Measurements from ENCODE around the gene MYO1H. TPM values are rescaled to one million over a fixed set of nuclear protein-coding genes. Genes with fewer than 3 reads are reported as not detected.
"Not testable (repeated sequence)": the region's sequence is repeated elsewhere in the genome, so short reads cannot be mapped to it uniquely, and the experiment has no call there.

Gene MYO1H, protein sequence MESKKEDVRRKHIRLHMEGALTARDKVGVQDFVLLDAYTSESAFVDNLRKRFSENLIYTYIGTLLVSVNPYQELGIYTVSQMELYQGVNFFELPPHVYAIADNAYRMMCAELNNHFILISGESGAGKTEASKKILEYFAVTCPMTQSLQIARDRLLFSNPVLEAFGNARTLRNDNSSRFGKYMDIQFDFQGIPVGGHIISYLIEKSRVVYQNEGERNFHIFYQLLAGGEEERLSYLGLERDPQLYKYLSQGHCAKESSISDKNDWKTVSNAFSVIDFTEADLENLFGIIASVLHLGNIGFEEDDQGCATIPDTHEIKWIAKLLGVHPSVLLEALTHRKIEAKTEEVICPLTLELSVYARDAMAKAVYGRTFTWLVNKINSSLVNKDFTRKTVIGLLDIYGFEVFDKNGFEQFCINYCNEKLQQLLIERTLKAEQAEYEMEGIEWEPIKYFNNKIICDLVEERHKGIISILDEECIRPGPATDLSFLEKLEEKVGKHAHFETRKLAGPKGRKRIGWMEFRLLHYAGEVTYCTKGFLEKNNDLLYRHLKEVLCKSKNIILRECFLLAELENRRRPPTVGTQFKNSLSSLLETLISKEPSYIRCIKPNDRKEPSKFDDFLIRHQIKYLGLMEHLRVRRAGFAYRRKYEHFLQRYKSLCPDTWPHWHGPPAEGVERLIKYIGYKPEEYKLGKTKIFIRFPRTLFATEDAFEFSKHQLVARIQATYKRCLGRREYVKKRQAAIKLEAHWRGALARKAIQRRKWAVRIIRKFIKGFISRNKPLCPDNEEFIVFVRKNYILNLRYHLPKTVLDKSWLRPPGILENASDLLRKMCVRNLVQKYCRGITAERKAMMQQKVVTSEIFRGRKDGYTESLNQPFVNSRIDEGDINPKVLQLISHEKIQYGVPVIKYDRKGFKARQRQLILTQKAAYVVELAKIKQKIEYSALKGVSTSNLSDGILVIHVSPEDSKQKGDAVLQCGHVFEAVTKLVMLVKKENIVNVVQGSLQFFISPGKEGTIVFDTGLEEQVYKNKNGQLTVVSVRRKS
- total RNA-seq: not detected in 2 replicates

DNA sequence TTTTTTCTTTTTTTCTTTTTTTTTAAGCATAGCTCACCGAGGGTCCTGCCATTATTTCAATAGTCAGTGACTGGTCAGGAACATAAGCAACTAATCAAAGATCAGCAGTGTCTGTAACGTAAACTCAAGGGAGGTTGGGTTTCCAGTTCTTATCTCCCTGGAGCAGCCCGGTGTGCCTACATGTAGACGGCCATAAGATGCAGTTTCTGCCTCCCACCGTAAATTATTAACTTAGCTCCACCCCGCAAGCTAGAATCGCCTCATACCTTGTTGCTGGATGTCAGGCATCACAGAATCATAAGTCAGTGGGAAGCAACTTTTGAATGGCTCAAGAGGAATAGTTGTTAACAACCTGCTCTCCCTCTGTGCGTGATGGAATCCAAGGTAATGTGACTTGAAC lies at the start of gene MYO1H:
Gene MYO1H (plus strand): TSS at position 312 of the 400 bp plus-strand sequence. CDS start 61 bp downstream, at position 373.
- intact Hi-C loops (cut with micrococcal nuclease): loop anchor here (5.0 kb wide), 1 partner anchor 40 kb away; no protein-coding TSS in a partner anchor

DNA sequence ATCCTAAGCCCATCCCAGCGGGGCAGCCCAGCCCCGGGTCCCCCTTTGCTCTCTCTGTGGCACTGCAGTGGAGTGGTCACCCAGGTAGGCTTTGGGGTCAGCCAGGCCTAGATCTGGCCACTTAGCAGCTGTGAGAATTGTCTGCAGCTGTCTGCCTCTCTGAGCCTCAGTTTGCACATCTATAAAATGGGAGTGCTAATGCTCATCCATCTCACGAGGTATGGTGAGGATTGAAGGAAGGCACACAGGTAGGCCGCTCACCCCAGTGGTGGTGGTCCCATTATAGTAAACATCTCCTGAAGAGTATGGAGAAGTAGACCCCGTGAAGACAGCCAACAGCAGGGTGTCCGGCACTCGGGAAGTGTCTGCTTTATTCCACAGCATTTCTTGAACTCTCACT lies 47.9 kb upstream of the MYO1H start:
- intact Hi-C loops (cut with micrococcal nuclease): no loop called here

DNA sequence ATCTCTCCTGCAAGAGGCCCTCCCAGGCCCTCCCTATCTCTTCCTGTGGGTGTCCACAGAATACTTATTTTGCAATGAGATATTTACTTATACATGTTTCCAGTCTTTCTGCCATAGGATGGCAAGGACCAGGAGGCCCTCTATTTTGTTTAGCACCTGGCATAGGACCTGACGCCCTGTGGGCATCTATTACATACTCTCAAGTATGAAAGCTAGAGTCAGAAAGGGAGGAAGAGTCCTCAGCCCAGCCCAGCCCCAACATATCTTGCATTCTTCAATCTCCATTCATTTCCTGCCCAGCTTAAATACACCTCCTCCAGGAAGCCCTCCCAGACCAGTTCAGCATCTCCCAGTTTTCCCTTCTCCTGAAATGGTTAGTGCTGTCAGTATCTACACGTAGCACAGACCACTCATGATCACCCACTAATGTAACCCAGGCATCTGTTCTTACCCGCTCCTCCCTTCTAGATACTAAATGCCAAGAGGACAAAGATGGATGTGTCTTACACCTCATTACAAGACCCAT lies 46.0 kb upstream of the MYO1H start:
- intact Hi-C loops (cut with micrococcal nuclease): no loop called here

DNA sequence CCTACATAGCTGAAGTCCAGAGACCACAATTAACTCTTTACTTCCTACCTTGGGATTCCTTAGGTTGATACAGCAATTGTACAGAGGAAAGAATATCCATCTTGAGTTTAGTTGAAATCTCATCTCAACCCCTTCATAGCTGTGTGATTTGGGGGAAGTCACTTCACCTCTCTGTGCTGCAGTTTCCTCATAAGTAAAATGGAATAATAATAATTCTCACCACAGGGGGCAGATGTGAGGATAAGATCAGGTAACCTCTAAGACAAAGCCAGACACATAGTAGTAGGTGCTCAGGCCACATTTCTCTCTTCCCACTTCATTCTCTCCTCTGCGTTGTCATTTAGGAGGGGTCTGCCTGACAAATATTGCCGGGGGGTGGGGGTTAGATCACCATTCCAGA lies 45.3 kb upstream of the MYO1H start:
- intact Hi-C loops (cut with micrococcal nuclease): no loop called here

DNA sequence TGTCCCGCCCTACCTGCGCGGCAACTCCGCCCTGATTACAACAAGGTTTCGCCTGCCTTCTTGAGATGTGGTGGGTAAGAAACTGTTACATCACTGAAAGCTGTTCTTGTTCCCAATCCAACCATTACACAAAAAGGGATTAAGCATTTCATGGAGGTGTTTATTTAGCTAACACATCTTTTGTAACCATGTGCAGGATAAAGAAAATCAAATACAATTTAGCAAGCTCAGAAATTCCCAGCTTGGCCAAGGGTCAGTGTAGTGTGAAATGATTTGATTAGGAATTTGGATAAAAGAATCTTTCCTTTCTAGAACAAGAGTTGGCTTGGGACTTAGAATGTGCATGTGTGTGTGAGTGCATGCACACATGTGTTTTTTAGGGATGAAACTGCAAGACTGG lies 44.9 kb upstream of the MYO1H start:
- intact Hi-C loops (cut with micrococcal nuclease): no loop called here

- intact Hi-C loops (cut with micrococcal nuclease): no loop called here
These were observed 43.2 kb upstream of the MYO1H start for GRCh38 chr12:109304485-109304884.

DNA sequence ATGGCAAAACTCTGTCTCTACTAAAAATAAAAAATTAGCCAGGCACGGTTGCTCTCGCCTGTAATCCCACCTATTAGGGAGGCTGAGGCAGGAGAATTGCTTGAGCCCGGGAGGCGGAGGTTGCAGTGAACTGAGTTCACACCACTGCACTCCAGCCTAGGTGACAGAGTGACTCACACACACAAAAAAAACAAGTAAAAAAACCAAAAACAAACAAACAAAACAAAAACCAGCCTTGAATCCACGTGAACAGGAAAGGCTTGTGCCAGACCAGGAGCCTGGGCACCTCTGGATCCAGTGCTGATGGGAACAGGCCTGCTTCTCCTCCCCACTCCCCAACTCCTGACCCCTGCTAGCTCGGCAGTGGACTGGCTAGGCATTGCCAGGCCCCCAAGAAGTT lies 42.2 kb upstream of the MYO1H start:
- intact Hi-C loops (cut with micrococcal nuclease): no loop called here

DNA sequence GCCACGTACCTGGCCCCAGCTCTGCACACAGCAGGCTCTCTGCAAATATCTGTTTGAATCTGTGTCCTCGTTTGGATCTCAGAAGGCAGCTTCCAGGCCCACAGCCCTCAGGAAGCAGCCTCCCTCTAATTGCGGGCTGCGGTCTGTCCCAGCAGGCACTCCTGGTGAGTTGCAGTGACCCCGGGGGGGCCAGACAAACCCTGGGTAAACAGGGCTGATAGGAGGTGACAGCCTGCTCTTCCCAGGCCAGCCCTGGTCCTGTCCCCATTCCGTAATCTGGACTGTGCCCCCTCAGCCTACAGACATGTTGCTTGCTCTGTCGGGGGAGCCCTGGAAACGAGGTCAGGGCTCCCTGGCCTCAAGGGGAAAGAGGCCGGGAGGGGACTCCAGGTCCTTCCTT lies 40.6 kb upstream of the MYO1H start:
- intact Hi-C loops (cut with micrococcal nuclease): no loop called here

DNA sequence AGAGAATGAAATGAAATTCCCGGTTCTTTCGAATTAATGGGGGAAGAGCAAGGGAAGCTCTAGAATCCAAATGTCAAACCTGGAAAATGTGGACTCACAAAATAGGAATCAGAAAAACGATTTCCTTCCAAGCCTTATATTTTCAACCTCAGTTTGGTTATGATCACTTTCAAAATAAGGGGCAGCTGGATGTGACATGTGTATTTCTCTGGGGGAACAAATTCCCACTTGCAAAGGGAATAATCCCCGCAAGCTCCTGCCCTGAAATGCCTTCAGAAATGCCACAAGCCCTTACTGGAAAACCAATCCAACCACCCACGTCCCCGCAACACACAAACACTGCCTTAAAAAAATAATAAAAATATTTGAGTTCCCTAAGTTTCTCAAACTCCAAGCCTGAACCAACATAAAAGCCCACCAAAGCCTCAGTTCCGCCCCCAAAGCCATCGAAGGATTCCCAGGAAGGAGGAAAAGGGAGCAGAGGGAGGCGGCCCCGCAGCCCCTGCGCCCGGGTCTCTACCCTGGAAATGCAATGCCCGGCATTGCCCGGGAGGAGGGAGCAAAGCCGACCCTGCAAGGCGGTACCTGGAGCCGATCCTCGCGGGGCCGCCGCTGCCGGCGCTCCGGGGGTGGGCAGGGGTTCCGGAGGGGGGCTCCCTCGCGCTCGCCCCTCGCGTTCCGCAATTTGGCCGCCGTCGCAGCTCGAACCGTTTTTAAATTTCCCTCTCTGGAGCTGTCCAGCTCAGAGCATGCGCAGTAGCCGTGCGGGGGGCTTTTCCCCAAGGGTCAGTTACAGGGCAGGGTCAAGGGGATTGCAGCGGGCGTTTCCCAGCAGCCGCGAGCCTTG lies 38.9 kb upstream of the MYO1H start, which contains the start of gene FOXN4:
Gene FOXN4 (minus strand): TSS at position 751 of the 847 bp plus-strand sequence. CDS start 963 bp downstream, outside the sequence.
- intact Hi-C loops (cut with micrococcal nuclease): no loop called here

- intact Hi-C loops (cut with micrococcal nuclease): no loop called here
These were observed 38.1 kb upstream of the MYO1H start for GRCh38 chr12:109309381-109310246.

DNA sequence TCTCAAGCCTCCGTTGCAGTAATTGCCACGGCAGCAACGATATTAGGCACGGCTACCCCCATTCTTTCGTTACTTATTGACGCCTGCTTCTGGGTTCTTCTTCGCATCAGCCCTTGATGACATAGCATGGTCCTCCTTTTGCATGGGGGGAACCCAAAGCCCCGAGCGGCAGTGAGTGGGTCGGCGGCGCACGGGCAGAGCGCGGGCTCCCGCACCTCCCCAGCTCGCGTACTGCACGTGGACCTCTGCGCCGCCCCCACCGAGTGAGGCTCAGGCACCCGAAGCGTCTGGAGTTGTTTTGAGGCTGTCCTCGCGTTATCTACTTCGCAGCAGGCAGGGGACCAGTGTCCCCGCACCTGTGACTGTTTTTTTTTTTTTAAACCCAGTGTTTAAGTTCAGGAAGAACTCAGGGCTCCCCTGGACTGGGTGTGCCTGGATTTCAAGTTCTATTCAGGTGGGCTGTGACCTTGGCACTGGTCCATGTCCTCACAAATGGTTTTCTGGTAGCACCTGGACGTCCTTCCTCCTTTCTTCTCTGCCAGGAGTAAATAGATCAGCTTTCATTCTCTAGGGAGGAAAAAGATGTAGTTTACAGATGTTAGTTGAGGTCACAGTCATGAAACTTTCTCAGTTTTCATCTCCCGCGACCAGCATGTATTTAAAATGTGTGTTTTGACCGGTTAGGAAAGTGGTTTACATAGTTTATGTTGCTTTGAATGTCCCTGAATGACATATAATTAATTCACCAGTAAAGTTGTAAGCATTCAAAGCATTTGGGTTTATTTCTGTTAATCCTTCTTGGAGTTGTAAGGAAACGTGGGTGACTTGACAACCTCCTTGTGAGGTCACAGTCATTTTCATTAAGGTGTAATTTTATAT lies 37.2 kb upstream of the MYO1H start:
- intact Hi-C loops (cut with micrococcal nuclease): no loop called here

DNA sequence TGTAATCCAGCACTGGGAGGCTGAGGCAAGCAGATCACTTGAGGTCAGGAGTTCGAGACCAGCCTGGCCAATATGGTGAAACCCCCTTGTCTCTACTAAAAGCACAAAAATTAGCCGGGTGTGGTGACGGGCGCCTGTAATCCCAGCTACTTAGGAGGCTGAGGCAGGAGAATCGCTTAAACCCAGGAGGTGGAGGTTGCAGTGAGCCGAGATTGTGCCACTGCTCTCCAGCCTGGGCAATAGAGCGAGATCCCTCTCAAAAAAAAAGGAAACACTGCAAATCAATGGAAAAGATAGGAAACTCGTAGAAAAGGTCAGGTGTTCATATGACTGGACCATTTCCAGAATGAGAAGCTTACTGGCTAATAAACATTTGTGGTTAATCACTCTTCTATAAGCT lies 26.4 kb upstream of the MYO1H start:
- intact Hi-C loops (cut with micrococcal nuclease): not testable (repeated sequence)

GRCh38 chr12:109329003-109329402 lies 18.7 kb upstream of the MYO1H start:
- intact Hi-C loops (cut with micrococcal nuclease): no loop called here

GRCh38 chr12:109329686-109330085 lies 18.0 kb upstream of the MYO1H start:
- intact Hi-C loops (cut with micrococcal nuclease): no loop called here

DNA sequence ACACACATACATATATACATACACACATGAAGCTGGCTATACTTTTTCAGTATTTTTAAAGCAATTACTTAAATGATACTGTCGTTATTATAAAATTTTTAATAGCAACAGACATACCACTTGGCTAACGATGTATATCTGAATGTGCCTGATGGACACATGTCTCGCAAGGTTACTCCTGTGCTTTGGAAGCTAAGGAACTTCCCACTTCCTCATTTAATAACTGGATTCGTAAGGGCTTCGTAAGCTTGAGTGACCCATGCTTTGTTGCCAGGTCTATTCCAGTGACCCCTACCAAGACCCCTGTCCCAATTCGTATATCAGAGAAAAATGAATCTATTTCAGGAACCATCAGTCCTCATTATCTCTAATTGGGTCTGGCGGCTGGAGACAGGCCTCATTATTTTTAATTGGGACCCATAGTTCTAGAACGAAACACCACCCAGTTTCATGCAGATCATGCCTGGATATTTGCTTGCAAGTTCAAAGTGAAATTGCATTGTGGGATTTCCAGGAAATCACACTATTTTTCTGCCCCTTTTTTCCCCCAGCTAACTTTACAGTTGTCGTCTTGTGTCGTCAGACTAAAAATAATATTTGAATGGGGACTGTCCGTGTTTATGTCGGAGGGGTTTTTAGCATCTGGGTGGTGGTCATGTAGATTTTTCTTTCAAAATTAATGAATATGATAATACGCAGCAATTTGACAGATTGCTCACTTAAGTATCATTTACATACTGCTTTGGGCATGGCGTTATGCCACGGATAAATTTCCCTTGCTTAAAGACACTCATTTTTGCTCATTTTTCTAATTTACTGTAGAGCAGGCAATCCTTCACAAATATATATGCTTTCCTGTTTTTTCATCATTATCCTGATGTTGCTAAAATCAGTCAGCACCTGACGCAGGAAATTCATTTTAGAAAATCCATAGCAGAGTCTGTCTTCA lies 17.1 kb upstream of the MYO1H start:
- intact Hi-C loops (cut with micrococcal nuclease): no loop called here

- intact Hi-C loops (cut with micrococcal nuclease): no loop called here
These were observed 16.3 kb upstream of the MYO1H start for GRCh38 chr12:109331301-109331952.

DNA sequence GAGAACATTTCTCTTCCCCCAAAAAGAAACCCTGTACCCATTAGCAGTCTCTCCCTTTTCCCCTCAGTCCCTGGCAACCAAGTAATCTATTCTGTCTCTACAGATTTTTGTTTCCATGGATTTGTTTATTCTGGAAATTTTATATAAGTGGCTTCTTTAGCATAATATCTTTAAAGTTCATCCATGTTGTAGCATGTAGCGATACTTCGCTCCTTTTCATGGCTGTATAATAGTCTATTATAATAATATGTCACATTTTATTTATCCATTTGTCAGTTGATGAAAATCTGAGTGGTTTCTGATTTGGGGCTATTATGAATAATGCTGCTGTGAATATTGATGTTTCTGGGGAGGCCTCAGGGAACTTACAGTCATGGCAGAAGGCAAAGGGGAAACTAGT lies 12.8 kb upstream of the MYO1H start:
- intact Hi-C loops (cut with micrococcal nuclease): no loop called here
